Adrenal gland (tissue), 12 donors: ENCODE data around the gene GAL3ST3. TPM values are rescaled to one million over a fixed set of nuclear protein-coding genes. Genes with fewer than 3 reads are reported as not detected.
A peak's percentile ranks its signal among the peaks of the same experiment; 100 is the strongest.

Experiments
- DNase-seq, 7 donors: peaks; one replicate each; pipeline ENCODE4 v3.0.0-alpha.2; 2019 to 2020
- H3K27ac ChIP-seq, 5 donors: fragments of 200-600 bp; sonication (generic) in 4 of 5; 1 replicate in 3 of 5; 2 replicates in 2 of 5; pipeline versions ENCODE4 v1.5.1 to v1.8.0; 2016 to 2020; ENCODE audit warnings: mild to moderate bottlenecking in 1 of 5
- H3K27me3 ChIP-seq: fragments of 200-600 bp; 2 replicates; pipeline ENCODE4 v1.8.0; 2021
- H3K36me3 ChIP-seq, 2 donors: fragments of 200-600 bp; replicated peaks in 1 of 2; 1 replicate in 1 of 2; 2 replicates in 1 of 2; pipeline versions ENCODE4 v1.5.1 to v1.8.0; 2018 to 2022
- H3K4me1 ChIP-seq, 2 donors: fragments of 200-600 bp; replicated peaks in 1 of 2; 1 replicate in 1 of 2; 2 replicates in 1 of 2; pipeline versions ENCODE4 v1.5.1 to v1.8.0; 2018 to 2021
- H3K4me3 ChIP-seq, 4 donors: fragments of 200-600 bp; sonication (generic) in 3 of 4; one replicate each; pipeline ENCODE4 v1.5.1; 2016 to 2018
- H3K9me3 ChIP-seq, 3 donors: fragments of 200-600 bp; sonication (generic) in 1 of 3; replicated peaks in 1 of 3; 1 replicate in 2 of 3; 2 replicates in 1 of 3; pipeline versions ENCODE4 v1.5.1 to v1.8.0; 2016 to 2021
- POLR2A ChIP-seq, 2 donors: fragments of 450-650 bp; IDR thresholded peaks; one replicate each; pipeline ENCODE4 v1.6.1; 2017; ENCODE audit warnings: antibody characterized with exemption in 2 of 2, mild to moderate bottlenecking in 2 of 2, moderate library complexity in 1 of 2
- WGBS, 4 donors: extraction: QIAGEN DNeasy Blood & Tissue Kit in 2 of 4; methylation state at CpG; one replicate each; pipeline versions ENCODE4 v1.1.5 to v1.1.7; 2013 to 2017; 5-methylcytosine and 5-hydroxymethylcytosine counted together
- intact Hi-C, 2 donors: fragments of 100-400 bp; cut with DNase I; formaldehyde crosslinking; loops; one replicate each; pipeline versions ENCODE4 v1.14.1 to v1.15.0; 2022 to 2023
- polyA plus RNA-seq, 3 donors: library from polyadenylated mRNA; stranded (reverse); fragments of 200-250 nt in 2 of 3; fragments of 350-450 nt in 1 of 3; fragmentation: Illumina TruSeq in 1 of 3; extraction: RNeasy Lipid Tissue Mini Kit (QIAGEN cat#74804) in 1 of 3; gene quantifications; one replicate each; pipeline ENCODE4 v1.2.3, GENCODE V29; 2013 to 2014
- total RNA-seq, 9 donors: library from RNA; depleted of rRNA in 4 of 9; stranded (reverse); fragments of >200 nt in 4 of 9; fragments of 120-200 nt in 1 of 9; fragmentation: NEBNext Ultra II Directional in 1 of 9; extraction: Animal tissue kit (Norgen Biotek cat#: 25700) in 1 of 9; gene quantifications; one replicate each; pipeline versions ENCODE4 v1.1.0 to v1.2.4, GENCODE V29; 2013 to 2023
- TF ChIP-seq, protein P1 (sequence below), 6 experiments: fragments of 450-650 bp in 4 of 6; fragments of 200-600 bp in 2 of 6; sonication (generic) in 1 of 6; IDR thresholded peaks; 1 replicate in 5 of 6; 2 replicates in 1 of 6; pipeline versions ENCODE4 v1.5.1 to v1.8.0; 2016 to 2021; ENCODE audit warnings: antibody characterized with exemption in 6 of 6, mild to moderate bottlenecking in 2 of 6, moderate library complexity in 1 of 6
- donor health status: healthy with polysubstance abuse.
- donor health status: Bipolar disorder and iron deficiency.
- donor health status: DM: yes; HTN: yes; CAD: no.
- donor health status: DM: no; HTN: no; CAD: no.
- donor health status: DM: no; HTN: no; CAD: no.
- donor health status: DM: yes; HTN: yes; CAD: no.

GAL3ST3 gene
- total and polyA plus RNA-seq, 12 donors, result 0.11 to 0.41 (median 0.22) TPM; not detected in 8

DNA sequence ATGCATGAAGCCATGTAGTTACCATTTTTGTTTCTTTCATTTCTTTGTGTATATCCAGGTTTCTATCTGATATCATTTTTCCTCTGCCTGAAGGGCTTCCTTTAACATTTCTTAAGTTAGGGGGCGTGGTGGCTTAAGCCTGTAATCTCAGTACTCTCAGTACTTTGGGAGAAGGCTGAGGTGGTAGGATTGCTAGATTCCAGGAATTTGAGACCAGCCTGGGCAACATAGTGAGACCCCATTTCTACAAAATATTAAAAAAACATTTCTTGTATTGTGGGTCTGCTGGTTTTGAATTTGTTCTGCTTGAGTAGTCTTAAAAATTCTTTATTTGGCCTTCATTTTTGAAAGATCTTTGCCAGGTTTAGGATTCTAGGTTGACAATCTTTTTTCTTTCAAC, 15.6 kb upstream of the GAL3ST3 start:
- Histone ChIP-seq H3K27me3 (no peaks in the 10 kb centered on the region), H3K4me1 (peaks cover 12 to 24% of the 10 kb centered on the region in 2 donors), H3K27ac (no peak overlapping the region), H3K9me3 (no peaks in the 10 kb centered on the region), H3K4me3 (no peak overlapping the region), H3K36me3 (peaks cover 0 to 88% of the 10 kb centered on the region in 2 donors)
- DNase-seq, result no peak
- TF ChIP-seq POLR2A (IDR thresholded peaks at IDR 0.05), result no peak
- TF ChIP-seq, protein P1, sequence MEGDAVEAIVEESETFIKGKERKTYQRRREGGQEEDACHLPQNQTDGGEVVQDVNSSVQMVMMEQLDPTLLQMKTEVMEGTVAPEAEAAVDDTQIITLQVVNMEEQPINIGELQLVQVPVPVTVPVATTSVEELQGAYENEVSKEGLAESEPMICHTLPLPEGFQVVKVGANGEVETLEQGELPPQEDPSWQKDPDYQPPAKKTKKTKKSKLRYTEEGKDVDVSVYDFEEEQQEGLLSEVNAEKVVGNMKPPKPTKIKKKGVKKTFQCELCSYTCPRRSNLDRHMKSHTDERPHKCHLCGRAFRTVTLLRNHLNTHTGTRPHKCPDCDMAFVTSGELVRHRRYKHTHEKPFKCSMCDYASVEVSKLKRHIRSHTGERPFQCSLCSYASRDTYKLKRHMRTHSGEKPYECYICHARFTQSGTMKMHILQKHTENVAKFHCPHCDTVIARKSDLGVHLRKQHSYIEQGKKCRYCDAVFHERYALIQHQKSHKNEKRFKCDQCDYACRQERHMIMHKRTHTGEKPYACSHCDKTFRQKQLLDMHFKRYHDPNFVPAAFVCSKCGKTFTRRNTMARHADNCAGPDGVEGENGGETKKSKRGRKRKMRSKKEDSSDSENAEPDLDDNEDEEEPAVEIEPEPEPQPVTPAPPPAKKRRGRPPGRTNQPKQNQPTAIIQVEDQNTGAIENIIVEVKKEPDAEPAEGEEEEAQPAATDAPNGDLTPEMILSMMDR (IDR thresholded peaks at IDR 0.05), result no peak
- intact Hi-C loops, result no loop called here
- WGBS, 4 donors, result 94 to 100% (median 99%) methylated on average over 1 of the region's 1 CpG

DNA sequence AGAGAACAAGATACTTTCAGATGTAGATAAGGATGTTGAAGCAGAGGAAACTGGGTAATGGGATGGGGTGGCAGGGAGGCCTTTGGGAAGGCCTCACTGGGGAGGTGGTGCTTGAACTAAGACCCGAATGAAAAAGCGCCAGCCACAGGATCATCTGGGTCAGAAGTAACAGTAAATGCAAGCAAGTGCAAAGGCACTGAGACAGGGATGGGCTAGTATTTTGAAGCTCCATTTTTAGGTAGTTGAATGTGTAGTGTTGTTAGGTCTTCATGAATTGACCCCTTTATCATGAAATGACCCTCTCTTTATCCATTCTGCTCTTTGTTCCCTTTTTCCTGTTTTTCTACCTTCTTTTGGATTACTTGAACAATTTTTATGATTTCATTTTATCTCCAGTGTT, 14.9 kb upstream of the GAL3ST3 start:
- intact Hi-C loops, result no loop called here
- WGBS, 4 donors, result 97 to 100% (median 99%) methylated on average over 2 of the region's 2 CpGs
- Histone ChIP-seq H3K4me1 (peaks cover 5 to 17% of the 10 kb centered on the region in 2 donors), H3K4me3 (no peak overlapping the region), H3K9me3 (no peaks in the 10 kb centered on the region), H3K27ac (no peak overlapping the region), H3K27me3 (no peaks in the 10 kb centered on the region), H3K36me3 (peaks cover 0 to 95% of the 10 kb centered on the region in 2 donors)
- TF ChIP-seq, protein P1 (IDR thresholded peaks at IDR 0.05), result no peak
- no peak for TF ChIP-seq POLR2A (IDR thresholded peaks at IDR 0.05)
- peak in 1 of 7 donors; percentile 3 for DNase-seq

DNA sequence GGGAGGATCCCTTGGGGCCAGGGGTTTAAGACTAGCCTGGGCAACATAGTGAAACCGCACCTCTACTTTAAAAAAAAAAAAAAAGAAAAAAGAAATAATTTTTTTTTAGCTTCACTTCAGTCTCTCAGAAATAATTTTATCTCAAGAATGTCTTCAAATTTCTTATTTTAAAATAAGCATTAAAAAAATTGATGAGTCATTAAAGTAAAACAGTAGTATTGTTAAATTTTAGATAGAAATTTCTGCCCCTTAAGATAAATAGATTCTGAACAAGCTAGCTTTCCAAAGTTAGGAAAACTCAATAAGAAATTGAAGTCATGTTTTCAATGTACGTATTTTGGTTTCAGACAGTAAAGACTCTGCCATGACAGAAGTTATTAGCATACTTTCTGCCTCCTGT, 13.4 kb upstream of the GAL3ST3 start:
- TF ChIP-seq, protein P1 (IDR thresholded peaks at IDR 0.05), result no peak
- no peak for TF ChIP-seq POLR2A (IDR thresholded peaks at IDR 0.05)
- H3K27me3 ChIP-seq, result no peaks in the 10 kb centered on the region
- H3K36me3 ChIP-seq, result peaks cover 0 to 99% of the 10 kb centered on the region in 2 donors
- peaks cover 0 to 4% of the 10 kb centered on the region in 2 donors for H3K4me1 ChIP-seq
- intact Hi-C loops, result no loop called here
- H3K27ac ChIP-seq, result no peak overlapping the region
- H3K9me3 ChIP-seq, result no peaks in the 10 kb centered on the region
- no peak overlapping the region for H3K4me3 ChIP-seq
- no peak for DNase-seq
- 92 to 95% (median 92%) methylated on average over 2 of the region's 2 CpGs for WGBS, 4 donors

DNA sequence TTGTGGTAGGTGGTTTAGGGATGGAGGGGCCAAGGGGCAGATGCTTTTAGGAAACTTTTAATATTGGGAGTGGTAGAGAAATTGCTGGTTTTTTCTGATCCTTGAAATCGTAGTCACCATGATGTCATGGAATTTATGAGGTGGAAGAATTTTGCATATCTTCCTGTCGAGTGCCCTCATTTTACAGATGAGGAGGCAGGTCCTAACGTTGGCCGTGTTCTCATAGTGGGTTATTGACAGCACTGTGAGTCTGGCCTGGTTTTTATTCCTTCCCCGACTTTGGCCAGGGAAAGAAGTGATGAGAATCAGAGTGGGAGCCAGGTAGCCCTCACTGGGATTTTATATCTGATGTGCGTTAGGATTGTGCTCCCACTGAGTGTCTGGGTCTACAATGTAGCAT, 12.3 kb upstream of the GAL3ST3 start:
- Histone ChIP-seq H3K4me1 (no peaks in the 10 kb centered on the region), H3K27ac (no peak overlapping the region), H3K4me3 (no peak overlapping the region), H3K36me3 (peaks cover 0 to 99% of the 10 kb centered on the region in 2 donors), H3K27me3 (no peaks in the 10 kb centered on the region), H3K9me3 (no peaks in the 10 kb centered on the region)
- 70 to 80% (median 78%) methylated on average over 6 of the region's 6 CpGs for WGBS, 4 donors
- DNase-seq, result no peak
- TF ChIP-seq POLR2A (IDR thresholded peaks at IDR 0.05), result no peak
- TF ChIP-seq, protein P1 (IDR thresholded peaks at IDR 0.05), result no peak
- intact Hi-C loops, result no loop called here
